ENCODE results near the gene PMVK. TPM values are rescaled to one million over a fixed set of nuclear protein-coding genes. Genes with fewer than 3 reads are reported as not detected.

PMVK gene
- total and polyA plus RNA-seq, 2 of the 4 experiments (the other 2 are of a cell fraction) = 9.0 to 28.1 TPM

GRCh38 chr1:154876842-154877369, 59.6 kb downstream of the PMVK start:
- Histone ChIP-seq H2BK20ac (ENCODE audit: low read depth, low read length) (no peak overlapping the region), H3K4me1 (ENCODE audit: control insufficient read depth, insufficient read depth, low read length) (peaks cover 1% of the 10 kb centered on the region; the same call in 1 of the 2 replicates), H2BK120ac (ENCODE audit: low read depth, low read length) (no peak overlapping the region), H2AFZ (replicated peaks; ENCODE audit: low read length, poor library complexity) (no peak overlapping the region), H2AK5ac (ENCODE audit: low read depth, low read length) (no peak overlapping the region), H3K27ac (ENCODE audit: insufficient read depth, low read length) (no peak overlapping the region), H3K18ac (ENCODE audit: low read depth, low read length) (no peak overlapping the region), H3K27me3 (ENCODE audit: control insufficient read depth, insufficient read depth, low read length) (peaks cover 63% of the 10 kb centered on the region), H3K4me3 (ENCODE audit: insufficient read depth, low read depth, low read length) (no peak overlapping the region), H3K36me3 (ENCODE audit: control insufficient read depth, insufficient read depth, low read length) (no peaks in the 10 kb centered on the region), H4K20me1 (ENCODE audit: insufficient read depth, low read length) (no peaks in the 10 kb centered on the region), H2AK9ac (replicated peaks; ENCODE audit: low read depth, low read length, poor library complexity) (no peak overlapping the region), H3K9me1 (ENCODE audit: insufficient read depth, low read length) (no peaks in the 10 kb centered on the region), H3K23ac (ENCODE audit: low read depth, low read length) (no peak overlapping the region), H3K14ac (replicated peaks; ENCODE audit: low read depth, low read length) (no peak overlapping the region), H4K5ac (ENCODE audit: low read depth, low read length) (no peak overlapping the region), H3K79me1 (ENCODE audit: low read depth in 1 of 2, low read length in 2 of 2) (no peaks in the 10 kb centered on the region), H4K91ac (ENCODE audit: insufficient read depth, low read depth, low read length) (no peak overlapping the region), H2BK15ac (ENCODE audit: low read depth, low read length) (no peak overlapping the region; the same call in 2 of the 3 replicates), H3K4me2 (ENCODE audit: low read depth, low read length) (no peak overlapping the region), H2BK5ac (ENCODE audit: low read depth, low read length, poor library complexity, severe bottlenecking) (no peak overlapping the region), H3K9me3 (ENCODE audit: control insufficient read depth, insufficient read depth, low read length) (no peaks in the 10 kb centered on the region), H4K8ac (ENCODE audit: low read depth in 2 of 2, low read length in 2 of 2) (no peak overlapping the region), H3K4ac (ENCODE audit: low read depth, low read length) (no peak overlapping the region), H3K9ac (ENCODE audit: low read depth, low read length) (no peak overlapping the region), H3K56ac (ENCODE audit: extremely low read depth, insufficient read depth, low read length) (no peak overlapping the region)
- no peak for DNase-seq
- WGBS, 2 experiments (ENCODE audit: extremely low coverage in 2 of 2, insufficient read length in 1 of 2) = no CpG with 5 or more reads among the region's 3 CpGs
- dilution Hi-C loops (cut with HindIII; ENCODE audit: low sequenced_read_pairs, unreplicated experiment) (no loop called here), in situ Hi-C loops (cut with MboI; ENCODE audit: low sequenced_read_pairs) (no loop called here), intact Hi-C loops (cut with micrococcal nuclease) (loop anchor here (5.0 to 10.0 kb wide), 2 partner anchors 182 to 270 kb away; partner anchors contain the start of gene ADAR)
- no TSS peak for BruUV-seq (replicated peaks)
- TF ChIP-seq MAFK (IDR thresholded peaks at IDR 0.05; ENCODE audit: low read depth, low read length) = no peak
- TF ChIP-seq CTCF (conservative IDR thresholded peaks at IDR 0.05; ENCODE audit: low read depth, low read length) = no peak
- no peak for TF ChIP-seq FOS (IDR thresholded peaks at IDR 0.05; ENCODE audit: low read depth, low read length)
- no peak for TF ChIP-seq RAD21 (IDR thresholded peaks at IDR 0.05; ENCODE audit: low read length)
- TF ChIP-seq CHD1 (IDR thresholded peaks at IDR 0.05; ENCODE audit: low read depth, low read length) = no peak
- no peak for TF ChIP-seq MAZ (IDR thresholded peaks at IDR 0.05; ENCODE audit: borderline replicate concordance, low read depth, low read length)
- TF ChIP-seq POLR2A (IDR thresholded peaks at IDR 0.05; ENCODE audit: low read depth, low read length) = no peak
- no peak for TF ChIP-seq RFX5 (IDR thresholded peaks at IDR 0.05; ENCODE audit: low read depth, low read length)
- TF ChIP-seq BHLHE40 (IDR thresholded peaks at IDR 0.05; ENCODE audit: low read depth, low read length) = no peak
- no peak for TF ChIP-seq ELK1 (IDR thresholded peaks at IDR 0.05; ENCODE audit: borderline replicate concordance, low read depth, low read length)
- TF ChIP-seq RCOR1 (IDR thresholded peaks at IDR 0.05; ENCODE audit: insufficient replicate concordance, low read length) = no peak
- no peak for TF ChIP-seq CEBPB (IDR thresholded peaks at IDR 0.05; ENCODE audit: low read depth, low read length)
- TF ChIP-seq SMC3 (IDR thresholded peaks at IDR 0.05; ENCODE audit: low read depth, low read length) = no peak
- no peak for TF ChIP-seq NFE2L2 (IDR thresholded peaks at IDR 0.05; ENCODE audit: low read depth, low read length)
- TF ChIP-seq MXI1 (IDR thresholded peaks at IDR 0.05; ENCODE audit: borderline replicate concordance, low read depth, low read length) = no peak
- TF ChIP-seq USF2 (IDR thresholded peaks at IDR 0.05; ENCODE audit: low read depth, low read length) = no peak
- POLR2A ChIA-PET (ENCODE audit: unreplicated experiment) = no interaction called here
- no peak for ATAC-seq (ENCODE audit: low read depth)
- CTCF ChIA-PET = interaction anchor here (0.6 to 1.1 kb wide), 2 partner anchors 14 to 397 kb away, joined by 3 read pairs; no protein-coding TSS in a partner anchor

Data from IMR-90 (cell line).